Ascending aorta (tissue), 2 donors: Measurements from ENCODE around the gene GRAMD4. TPM values are rescaled to one million over a fixed set of nuclear protein-coding genes. Genes with fewer than 3 reads are reported as not detected.

Source experiments
- DNase-seq, 2 donors: peaks; one replicate each; pipeline ENCODE4 v3.0.0-alpha.2; 2019; ENCODE audit warnings: low spot score in 2 of 2
- H3K27ac ChIP-seq, 2 donors: fragments of 200-600 bp; sonication (generic); one replicate each; pipeline ENCODE4 v1.5.1; 2016 to 2017; ENCODE audit warnings: mild to moderate bottlenecking in 1 of 2
- H3K27me3 ChIP-seq: fragments of 200-600 bp; sonication (generic); one replicate; pipeline ENCODE4 v1.5.1; 2017
- H3K36me3 ChIP-seq, 2 donors: fragments of 200-600 bp; sonication (generic); one replicate each; pipeline ENCODE4 v1.5.1; 2016
- H3K4me1 ChIP-seq, 2 donors: fragments of 200-600 bp; sonication (generic); one replicate each; pipeline ENCODE4 v1.5.1; 2016 to 2017; ENCODE audit warnings: mild to moderate bottlenecking in 1 of 2
- H3K4me3 ChIP-seq, 2 donors: fragments of 200-600 bp; sonication (generic); one replicate each; pipeline ENCODE4 v1.5.1; 2016 to 2017; ENCODE audit warnings: mild to moderate bottlenecking in 1 of 2
- H3K9me3 ChIP-seq, 2 donors: fragments of 200-600 bp; sonication (generic); one replicate each; pipeline ENCODE4 v1.5.1; 2016
- intact Hi-C: fragments of 100-400 bp; cut with DNase I; formaldehyde crosslinking; loops from one replicate; pipeline ENCODE4 v1.15.1; 2023
- total RNA-seq: library from RNA; depleted of rRNA; stranded (reverse); fragments of >200 nt; gene quantifications from one replicate; pipeline ENCODE4 v1.1.0, GENCODE V29; 2016
- TF ChIP-seq, protein P1 (sequence below), 3 experiments: fragments of 200-600 bp in 2 of 3; fragments of 450-650 bp in 1 of 3; sonication (generic) in 2 of 3; IDR thresholded peaks; one replicate each; pipeline ENCODE4 v1.5.1; 2016 to 2019; ENCODE audit warnings: antibody characterized with exemption in 3 of 3, mild to moderate bottlenecking in 1 of 3, moderate library complexity in 1 of 3

GRAMD4 gene
- total RNA-seq, 1 donor from 2014 or later: 20.2 TPM

DNA sequence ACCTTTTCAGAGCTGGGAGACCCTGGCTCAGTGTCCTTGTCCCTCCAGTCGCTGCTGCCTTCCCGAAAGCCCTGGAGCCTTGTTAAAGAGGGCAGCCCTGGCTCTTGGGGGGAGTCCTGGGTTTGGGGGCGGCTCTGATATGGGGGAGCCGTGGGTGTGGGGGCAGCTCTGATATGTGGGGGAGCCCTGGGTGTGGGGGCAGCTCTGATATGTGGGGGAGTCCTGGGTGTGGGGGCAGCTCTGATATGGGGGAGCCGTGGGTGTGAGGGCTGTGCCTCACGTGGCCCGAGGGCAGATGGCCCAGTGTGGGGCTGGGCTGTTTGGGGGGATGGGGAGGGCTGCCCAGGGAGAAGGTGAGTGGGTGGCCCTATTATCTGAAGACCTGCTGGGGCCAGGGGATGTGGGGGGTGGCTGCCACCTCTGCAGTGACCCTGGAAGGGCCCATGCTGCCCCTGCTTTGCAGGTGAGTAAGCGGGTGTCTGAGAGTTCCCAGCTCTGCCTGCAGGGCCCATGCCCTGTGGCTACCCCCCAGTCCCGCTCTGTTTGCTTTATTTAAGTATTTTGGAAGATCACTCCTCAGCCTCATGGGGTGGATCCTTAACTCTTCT, 30.9 kb upstream of the GRAMD4 start:
- no peaks in the 10 kb centered on the region for H3K27me3 ChIP-seq
- no peaks in the 10 kb centered on the region for H3K36me3 ChIP-seq
- TF ChIP-seq, protein P1, sequence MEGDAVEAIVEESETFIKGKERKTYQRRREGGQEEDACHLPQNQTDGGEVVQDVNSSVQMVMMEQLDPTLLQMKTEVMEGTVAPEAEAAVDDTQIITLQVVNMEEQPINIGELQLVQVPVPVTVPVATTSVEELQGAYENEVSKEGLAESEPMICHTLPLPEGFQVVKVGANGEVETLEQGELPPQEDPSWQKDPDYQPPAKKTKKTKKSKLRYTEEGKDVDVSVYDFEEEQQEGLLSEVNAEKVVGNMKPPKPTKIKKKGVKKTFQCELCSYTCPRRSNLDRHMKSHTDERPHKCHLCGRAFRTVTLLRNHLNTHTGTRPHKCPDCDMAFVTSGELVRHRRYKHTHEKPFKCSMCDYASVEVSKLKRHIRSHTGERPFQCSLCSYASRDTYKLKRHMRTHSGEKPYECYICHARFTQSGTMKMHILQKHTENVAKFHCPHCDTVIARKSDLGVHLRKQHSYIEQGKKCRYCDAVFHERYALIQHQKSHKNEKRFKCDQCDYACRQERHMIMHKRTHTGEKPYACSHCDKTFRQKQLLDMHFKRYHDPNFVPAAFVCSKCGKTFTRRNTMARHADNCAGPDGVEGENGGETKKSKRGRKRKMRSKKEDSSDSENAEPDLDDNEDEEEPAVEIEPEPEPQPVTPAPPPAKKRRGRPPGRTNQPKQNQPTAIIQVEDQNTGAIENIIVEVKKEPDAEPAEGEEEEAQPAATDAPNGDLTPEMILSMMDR (IDR thresholded peaks at IDR 0.05): no peak
- intact Hi-C loops: no loop called here
- DNase-seq: no peak
- H3K4me3 ChIP-seq: no peak overlapping the region
- H3K4me1 ChIP-seq: peaks cover 0 to 4% of the 10 kb centered on the region in 2 donors
- H3K27ac ChIP-seq: no peak overlapping the region
- H3K9me3 ChIP-seq: no peaks in the 10 kb centered on the region

DNA sequence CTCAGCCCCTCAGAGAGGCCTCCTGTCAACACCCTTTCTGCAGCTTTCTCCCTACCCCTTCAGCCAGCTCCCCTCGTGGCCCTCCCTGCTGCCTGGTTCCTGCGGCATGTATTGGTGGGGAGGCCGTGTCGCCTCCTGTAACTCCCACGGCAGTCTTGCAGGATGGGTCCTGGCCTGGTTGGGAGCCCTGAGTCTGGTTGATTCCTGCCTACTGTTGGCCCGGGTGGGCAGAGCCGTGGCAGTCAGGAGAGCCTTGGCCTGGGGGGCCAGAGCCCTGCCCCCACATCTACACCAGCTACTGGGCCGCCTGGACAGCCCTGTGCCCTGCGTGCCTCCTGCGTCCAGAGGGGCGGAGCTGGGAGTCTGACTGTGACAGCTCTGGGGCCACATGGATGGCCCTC, 30.3 kb upstream of the GRAMD4 start:
- H3K4me3 ChIP-seq: no peak overlapping the region
- intact Hi-C loops: no loop called here
- TF ChIP-seq, protein P1 (IDR thresholded peaks at IDR 0.05): no peak
- no peak for DNase-seq
- no peaks in the 10 kb centered on the region for H3K9me3 ChIP-seq
- no peaks in the 10 kb centered on the region for H3K36me3 ChIP-seq
- no peaks in the 10 kb centered on the region for H3K27me3 ChIP-seq
- H3K4me1 ChIP-seq: peaks cover 0 to 4% of the 10 kb centered on the region in 2 donors
- no peak overlapping the region for H3K27ac ChIP-seq

DNA sequence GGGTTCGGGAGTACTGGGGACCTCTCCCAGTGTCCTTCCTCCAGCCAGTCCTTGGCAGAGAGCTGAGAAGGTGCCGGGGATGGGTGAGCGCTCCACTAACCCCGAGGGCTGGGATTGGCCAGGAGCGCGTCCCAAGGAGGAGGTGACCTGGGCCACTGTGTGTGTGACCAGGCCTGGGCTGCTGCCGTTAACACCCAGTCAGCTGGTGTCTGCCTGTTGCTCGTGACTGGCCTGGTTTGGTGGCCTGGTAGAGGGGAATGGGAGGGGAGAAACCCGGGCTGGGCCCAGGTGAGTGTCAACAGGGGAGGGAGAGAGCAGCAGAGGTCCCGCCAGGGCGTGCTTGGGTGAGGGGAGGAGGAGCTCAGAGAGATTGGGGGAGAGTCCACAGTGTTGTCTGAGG, 29.9 kb upstream of the GRAMD4 start:
- Histone ChIP-seq H3K27me3 (no peaks in the 10 kb centered on the region), H3K4me3 (no peak overlapping the region), H3K9me3 (no peaks in the 10 kb centered on the region), H3K36me3 (no peaks in the 10 kb centered on the region), H3K27ac (no peak overlapping the region), H3K4me1 (peaks cover 0 to 4% of the 10 kb centered on the region in 2 donors)
- intact Hi-C loops: no loop called here
- no peak for DNase-seq
- TF ChIP-seq, protein P1 (IDR thresholded peaks at IDR 0.05): no peak

DNA sequence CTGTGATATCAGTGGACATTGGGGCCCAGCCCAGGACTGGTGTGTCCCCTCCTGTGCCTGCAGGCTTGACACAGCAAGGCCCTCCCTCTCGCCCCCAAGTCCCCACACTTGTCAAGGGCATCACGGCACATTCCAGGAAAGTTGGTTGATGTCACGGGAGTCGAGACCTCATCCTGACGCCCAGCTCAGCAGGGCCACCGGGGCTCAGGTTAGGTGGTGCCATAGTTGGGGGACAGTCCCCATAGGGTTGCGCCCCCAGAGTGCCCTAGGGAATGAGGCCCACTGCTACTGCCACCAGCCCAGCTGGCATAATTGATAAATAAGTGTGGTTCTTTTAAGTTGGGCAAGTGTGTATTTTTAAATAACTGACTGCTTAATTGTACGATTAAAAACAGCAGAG, 28.3 kb upstream of the GRAMD4 start:
- intact Hi-C loops: no loop called here
- Histone ChIP-seq H3K27ac (peak overlapping the region; percentile 57 to 58), H3K4me1 (peaks cover 0 to 11% of the 10 kb centered on the region in 2 donors), H3K4me3 (no peak overlapping the region), H3K36me3 (no peaks in the 10 kb centered on the region), H3K9me3 (no peaks in the 10 kb centered on the region), H3K27me3 (no peaks in the 10 kb centered on the region)
- TF ChIP-seq, protein P1 (IDR thresholded peaks at IDR 0.05): no peak
- DNase-seq: no peak

DNA sequence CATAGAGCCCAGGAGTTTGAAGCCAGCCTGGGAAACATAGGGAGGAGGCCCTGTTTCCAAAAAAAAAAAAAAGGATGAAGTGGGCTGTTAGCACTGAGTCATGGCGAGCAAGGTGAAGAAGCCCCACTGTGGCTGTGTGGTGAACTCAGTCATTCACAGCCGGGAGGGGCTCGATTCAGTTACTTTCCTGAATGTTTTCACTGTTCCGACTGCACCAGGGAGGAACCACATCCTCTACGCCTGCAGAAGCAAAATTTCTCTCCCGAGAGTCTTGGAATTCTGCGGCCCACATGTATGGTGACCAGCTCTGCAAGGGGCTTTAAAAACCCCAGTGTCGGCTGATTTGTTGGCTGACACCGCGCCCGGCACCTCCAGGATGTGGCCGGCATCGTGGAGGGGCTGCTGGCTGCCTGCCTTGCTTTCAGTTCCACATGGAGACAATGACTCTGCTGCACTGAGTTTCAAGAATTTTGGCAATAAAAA, 27.8 kb upstream of the GRAMD4 start:
- Histone ChIP-seq H3K27ac (peak overlapping the region; percentile 57 to 58), H3K4me1 (peaks cover 0 to 11% of the 10 kb centered on the region in 2 donors), H3K27me3 (no peaks in the 10 kb centered on the region), H3K9me3 (no peaks in the 10 kb centered on the region), H3K36me3 (no peaks in the 10 kb centered on the region), H3K4me3 (peak overlapping the region; percentile 42 to 48)
- no peak for DNase-seq
- TF ChIP-seq, protein P1 (IDR thresholded peaks at IDR 0.05): no peak
- intact Hi-C loops: no loop called here
